ENCODE results near the gene FANCD2.
A peak's percentile ranks its signal among the peaks of the same experiment; 100 is the strongest.
"Not testable (repeated sequence)": the region's sequence is repeated elsewhere in the genome, so short reads cannot be mapped to it uniquely, and the experiment has no call there.

The FANCD2 gene

GRCh38 chr3:10025205-10026083, 793 bp upstream of the FANCD2 start:
- Histone ChIP-seq H3K9ac (ENCODE audit: low read length) (peak overlapping the region; percentile 90), H4K20me1 (ENCODE audit: insufficient read depth, low read length) (no peaks in the 10 kb centered on the region), H3K4me1 (ENCODE audit: low read length) (peaks cover 6% of the 10 kb centered on the region; the same call in 1 of the 2 replicates), H3K79me2 (ENCODE audit: low read length) (peaks cover 61% of the 10 kb centered on the region), H3K9me2 (replicated peaks; ENCODE audit: insufficient read depth, low read length) (no peaks in the 10 kb centered on the region), H3K4me3 (ENCODE audit: low read length) (peak overlapping the region; percentile 96), H2AFZ (ENCODE audit: low read length) (peak overlapping the region; percentile 97), H3K27me3 (replicated peaks; ENCODE audit: insufficient read depth, low read length) (no peaks in the 10 kb centered on the region), H3K27ac (ENCODE audit: low read length) (peak overlapping the region; percentile 78; the same call in 1 of the 2 replicates), H3F3A (ENCODE audit: insufficient read depth, low read length) (peaks cover 6% of the 10 kb centered on the region; the same call in 1 of the 2 replicates), H3K4me2 (ENCODE audit: low read depth, low read length) (peak overlapping the region; percentile 77), H3K36me3 (replicated peaks; ENCODE audit: insufficient read depth, low read length) (no peaks in the 10 kb centered on the region), H3K9me3 (replicated peaks; ENCODE audit: insufficient read depth, low read length) (no peaks in the 10 kb centered on the region)
- TF ChIP-seq CTCF (IDR thresholded peaks at IDR 0.05; ENCODE audit: low read length) (no peak), EZH2 (optimal IDR thresholded peaks at IDR 0.05; ENCODE audit: low read depth, low read length) (no peak), EZH2phosphoT487 (IDR thresholded peaks at IDR 0.05; ENCODE audit: low read length) (no peak)
- peak; percentile 24 for DNase-seq

DNA sequence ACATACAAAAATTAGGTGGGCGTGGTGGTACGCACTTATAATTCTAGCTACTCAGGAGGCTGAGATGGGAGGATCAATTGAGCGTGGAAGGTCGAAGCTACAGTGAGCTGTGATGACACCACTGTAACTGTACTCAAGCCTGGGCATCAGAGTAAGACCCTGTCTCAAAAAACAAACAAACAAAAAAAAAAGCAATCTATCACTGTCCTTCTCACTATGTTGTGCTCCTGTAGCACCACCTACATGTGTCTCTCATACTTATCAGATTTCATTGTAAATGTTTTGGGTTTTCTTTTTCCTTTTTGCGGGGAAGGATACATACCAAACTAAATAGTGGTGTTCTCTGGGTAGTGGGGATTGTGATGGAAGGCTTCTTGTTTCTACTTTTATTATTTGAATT, 14.8 kb downstream of the FANCD2 start:
- H3K4me1 ChIP-seq (ENCODE audit: low read length): no peaks in the 10 kb centered on the region
- no peaks in the 10 kb centered on the region for H3K9me2 ChIP-seq (replicated peaks; ENCODE audit: insufficient read depth, low read length)
- peaks cover 8% of the 10 kb centered on the region; the same call in 1 of the 2 replicates for H3K36me3 ChIP-seq (replicated peaks; ENCODE audit: insufficient read depth, low read length)
- H3K9ac ChIP-seq (ENCODE audit: low read length): no peak overlapping the region
- H3K27me3 ChIP-seq (replicated peaks; ENCODE audit: insufficient read depth, low read length): no peaks in the 10 kb centered on the region
- DNase-seq: no peak
- no peak overlapping the region for H3K27ac ChIP-seq (ENCODE audit: low read length)
- H3F3A ChIP-seq (ENCODE audit: insufficient read depth, low read length): no peaks in the 10 kb centered on the region
- no peak overlapping the region for H2AFZ ChIP-seq (ENCODE audit: low read length)
- H4K20me1 ChIP-seq (ENCODE audit: insufficient read depth, low read length): no peaks in the 10 kb centered on the region
- peaks cover 8% of the 10 kb centered on the region; the same call in 1 of the 2 replicates for H3K79me2 ChIP-seq (ENCODE audit: low read length)
- no peak overlapping the region for H3K4me2 ChIP-seq (ENCODE audit: low read depth, low read length)
- no peak overlapping the region for H3K4me3 ChIP-seq (ENCODE audit: low read length)
- no peaks in the 10 kb centered on the region for H3K9me3 ChIP-seq (replicated peaks; ENCODE audit: insufficient read depth, low read length)
- TF ChIP-seq EZH2phosphoT487 (IDR thresholded peaks at IDR 0.05; ENCODE audit: low read length) (no peak), EZH2 (optimal IDR thresholded peaks at IDR 0.05; ENCODE audit: low read depth, low read length) (no peak), CTCF (IDR thresholded peaks at IDR 0.05; ENCODE audit: low read length) (no peak)

GRCh38 chr3:10047876-10048275, 21.6 kb downstream of the FANCD2 start:
- Histone ChIP-seq H3K36me3 (replicated peaks; ENCODE audit: insufficient read depth, low read length) (no peaks in the 10 kb centered on the region), H3K27ac (ENCODE audit: low read length) (no peak overlapping the region), H2AFZ (ENCODE audit: low read length) (no peak overlapping the region)

DNA sequence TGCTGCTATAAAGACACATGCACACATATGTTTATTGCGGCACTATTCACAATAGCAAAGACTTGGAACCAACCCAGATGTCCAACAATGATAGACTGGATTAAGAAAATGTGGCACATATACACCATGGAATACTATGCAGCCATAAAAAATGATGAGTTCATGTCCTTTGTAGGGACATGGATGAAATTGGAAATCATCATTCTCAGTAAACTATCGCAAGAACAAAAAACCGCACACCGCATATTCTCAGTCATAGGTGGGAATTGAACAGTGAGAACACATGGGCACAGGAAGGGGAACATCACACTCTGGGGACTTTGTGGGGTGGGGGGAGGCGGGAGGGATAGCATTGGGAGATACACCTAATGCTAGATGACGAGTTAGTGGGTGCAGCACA, 26.8 kb downstream of the FANCD2 start:
- H3K79me2 ChIP-seq (ENCODE audit: low read length); DNase-seq; H3K4me3 ChIP-seq (ENCODE audit: low read length); H3K4me1 ChIP-seq (ENCODE audit: low read length); H3K4me2 ChIP-seq (ENCODE audit: low read depth, low read length); H3K36me3 ChIP-seq (replicated peaks; ENCODE audit: insufficient read depth, low read length); H3K27ac ChIP-seq (ENCODE audit: low read length); H3K9me2 ChIP-seq (replicated peaks; ENCODE audit: insufficient read depth, low read length); H3F3A ChIP-seq (ENCODE audit: insufficient read depth, low read length); H3K9me3 ChIP-seq (replicated peaks; ENCODE audit: insufficient read depth, low read length); H4K20me1 ChIP-seq (ENCODE audit: insufficient read depth, low read length); H2AFZ ChIP-seq (ENCODE audit: low read length); H3K27me3 ChIP-seq (replicated peaks; ENCODE audit: insufficient read depth, low read length); H3K9ac ChIP-seq (ENCODE audit: low read length): not testable (repeated sequence)

More at GRCh38 chr3:10047876-10048275, 21.6 kb downstream of the FANCD2 start:
- Histone ChIP-seq H3F3A (ENCODE audit: insufficient read depth, low read length) (no peaks in the 10 kb centered on the region), H3K4me1 (ENCODE audit: low read length) (no peaks in the 10 kb centered on the region), H3K4me3 (ENCODE audit: low read length) (no peak overlapping the region), H3K9me3 (replicated peaks; ENCODE audit: insufficient read depth, low read length) (no peaks in the 10 kb centered on the region), H4K20me1 (ENCODE audit: insufficient read depth, low read length) (no peaks in the 10 kb centered on the region), H3K9ac (ENCODE audit: low read length) (no peak overlapping the region), H3K4me2 (ENCODE audit: low read depth, low read length) (no peak overlapping the region), H3K9me2 (replicated peaks; ENCODE audit: insufficient read depth, low read length) (no peaks in the 10 kb centered on the region), H3K79me2 (ENCODE audit: low read length) (no peaks in the 10 kb centered on the region), H3K27me3 (replicated peaks; ENCODE audit: insufficient read depth, low read length) (no peaks in the 10 kb centered on the region)
- no peak for DNase-seq
- TF ChIP-seq EZH2 (optimal IDR thresholded peaks at IDR 0.05; ENCODE audit: low read depth, low read length): no peak

All from MM.1S (cell line).